Activated T-helper 1 cell treated with Interleukin-2 at 50 U/mL for 16 hours (primary cell): ENCODE data around the gene RET.

Experiments
- DNase-seq: peaks from one replicate; pipeline ENCODE4 v3.0.0-alpha.2; 2020; ENCODE audit warnings: low read depth

Gene RET

DNA sequence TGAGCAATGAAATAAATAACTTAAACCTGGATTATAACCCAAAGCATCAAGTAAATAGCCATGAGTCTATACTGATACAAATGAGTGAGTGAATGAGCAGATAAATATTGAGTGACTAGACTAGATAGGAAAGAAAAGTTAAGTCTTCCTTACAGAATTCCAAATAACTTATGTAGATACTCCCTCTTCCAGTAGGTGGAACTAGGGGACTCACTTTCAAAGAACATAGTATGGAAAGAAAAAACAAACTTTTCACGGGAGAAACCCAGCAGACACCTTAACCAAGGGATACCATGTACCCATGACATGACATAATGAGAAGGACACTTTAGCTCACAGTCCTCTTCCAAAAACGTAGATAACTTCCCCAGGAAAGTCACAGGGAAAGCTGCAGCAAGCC is 93.6 kb downstream of the RET start:
- DNase-seq = no peak

- no peak for DNase-seq
Observed at GRCh38 chr10:43172645-43173044, 95.8 kb downstream of the RET start.

DNA sequence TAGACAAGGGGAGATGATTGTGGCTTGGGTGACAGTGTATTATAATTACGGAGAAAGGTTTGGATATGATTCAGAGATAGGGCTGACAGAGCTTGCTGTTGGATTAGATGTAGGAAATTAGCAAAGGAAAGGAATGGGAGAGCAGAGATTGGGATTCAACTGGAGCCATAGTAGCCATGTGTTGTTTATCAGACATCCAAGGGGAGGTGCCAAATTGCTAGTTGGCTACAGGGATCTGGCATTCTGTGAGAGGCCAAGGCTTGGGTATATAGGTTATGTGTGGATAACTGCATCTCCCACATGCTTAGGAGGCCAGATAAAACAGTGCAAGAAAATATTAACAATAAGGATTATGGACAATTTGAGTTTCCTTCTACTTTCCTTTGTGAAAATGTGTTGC is 96.3 kb downstream of the RET start:
- no peak for DNase-seq

GRCh38 chr10:43174969-43175368 is 98.1 kb downstream of the RET start:
- DNase-seq = no peak

DNA sequence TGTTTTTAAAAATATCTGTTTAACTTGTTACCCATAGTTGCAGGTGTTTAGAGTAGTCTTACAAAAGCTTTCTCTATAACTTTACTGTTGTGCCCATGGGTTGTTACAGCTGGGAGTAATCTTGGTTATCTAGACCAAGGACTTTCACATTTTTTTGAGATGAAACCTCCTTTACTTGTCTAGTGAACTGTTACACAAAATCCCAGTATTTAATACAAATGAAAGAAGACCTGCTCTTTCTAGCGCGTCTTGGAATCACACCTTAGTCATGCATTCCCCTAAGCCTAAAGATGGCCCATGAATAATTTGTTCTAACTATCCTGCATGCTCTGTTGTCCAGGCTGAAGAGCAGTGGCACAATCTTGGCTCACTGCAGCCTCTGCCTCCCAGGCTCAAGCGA is 99.4 kb downstream of the RET start:
- DNase-seq = no peak

DNA sequence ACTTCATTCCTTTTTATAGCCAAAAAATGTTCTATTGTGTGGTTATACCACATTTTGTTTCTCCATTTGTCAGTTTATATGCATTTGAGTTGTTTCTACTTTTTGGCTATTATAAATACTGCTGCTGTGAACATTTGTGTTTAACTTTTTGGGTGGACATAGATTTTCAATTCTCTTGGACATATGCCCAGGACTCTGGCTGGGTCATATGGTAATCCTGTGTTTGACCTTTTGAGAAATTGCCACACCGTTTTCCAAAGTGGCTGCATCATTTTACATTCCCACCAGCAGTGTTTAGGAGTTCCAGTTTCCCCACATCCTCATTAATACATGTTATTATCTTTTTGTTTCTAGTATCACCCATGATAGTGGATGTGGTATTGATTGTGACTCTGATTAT is 100.7 kb downstream of the RET start:
- DNase-seq = no peak
